Vagina (tissue), 2 donors: ENCODE data around the gene MB.

Experiments used
- CTCF ChIP-seq, 3 experiments: fragments of 450-650 bp in 2 of 3; fragments of 200-600 bp in 1 of 3; sonication (generic) in 1 of 3; IDR thresholded peaks; one replicate each; pipeline ENCODE4 v1.5.1; 2017 to 2019; ENCODE audit warnings: antibody characterized with exemption in 3 of 3, mild to moderate bottlenecking in 2 of 3, moderate library complexity in 2 of 3
- POLR2A ChIP-seq, 2 donors: fragments of 450-650 bp; IDR thresholded peaks; one replicate each; pipeline ENCODE4 v1.6.1; 2017; ENCODE audit warnings: antibody characterized with exemption in 2 of 2, mild to moderate bottlenecking in 2 of 2, moderate library complexity in 2 of 2
- POLR2AphosphoS5 ChIP-seq, 2 donors: sonication (generic); formaldehyde crosslinking; IDR thresholded peaks; one replicate each; pipeline ENCODE4 v1.9.0; 2017; ENCODE audit warnings: antibody characterized with exemption in 2 of 2, mild to moderate bottlenecking in 2 of 2, low read depth in 1 of 2; ENCODE audit not compliant: insufficient read depth in 1 of 2

- TF ChIP-seq CTCF (IDR thresholded peaks at IDR 0.05) (no peak), POLR2A (IDR thresholded peaks at IDR 0.05) (no peak), POLR2AphosphoS5 (IDR thresholded peaks at IDR 0.05; ENCODE audit: insufficient read depth in 1 of 2, low read depth in 1 of 2) (no peak)
Measured at GRCh38 chr22:35563211-35563610, 53.9 kb downstream of the MB start.
